ENCODE measurements around the gene PSPH.
"Not testable (repeated sequence)": the region's sequence is repeated elsewhere in the genome, so short reads cannot be mapped to it uniquely, and the experiment has no call there.

PSPH gene

DNA sequence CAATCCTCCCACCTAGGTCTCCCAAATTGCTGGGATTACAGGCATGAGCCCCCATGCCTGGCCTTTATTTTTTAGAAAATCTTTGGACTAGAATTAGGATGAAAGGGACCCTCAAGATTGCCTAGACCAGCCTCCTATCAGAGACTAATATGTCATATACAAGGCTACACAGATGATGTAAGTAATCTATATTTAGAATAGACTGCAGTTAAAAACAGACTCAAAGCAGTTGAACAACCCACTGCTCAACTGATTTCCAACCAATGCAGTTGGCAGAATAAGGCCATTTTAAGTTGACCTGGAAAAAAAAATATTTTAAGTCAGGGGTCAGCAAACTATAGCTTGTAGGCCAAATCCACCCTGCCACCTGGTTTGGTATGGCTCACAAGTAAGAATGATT lies 27.7 kb downstream of the PSPH start:
- TF ChIP-seq, protein P1, sequence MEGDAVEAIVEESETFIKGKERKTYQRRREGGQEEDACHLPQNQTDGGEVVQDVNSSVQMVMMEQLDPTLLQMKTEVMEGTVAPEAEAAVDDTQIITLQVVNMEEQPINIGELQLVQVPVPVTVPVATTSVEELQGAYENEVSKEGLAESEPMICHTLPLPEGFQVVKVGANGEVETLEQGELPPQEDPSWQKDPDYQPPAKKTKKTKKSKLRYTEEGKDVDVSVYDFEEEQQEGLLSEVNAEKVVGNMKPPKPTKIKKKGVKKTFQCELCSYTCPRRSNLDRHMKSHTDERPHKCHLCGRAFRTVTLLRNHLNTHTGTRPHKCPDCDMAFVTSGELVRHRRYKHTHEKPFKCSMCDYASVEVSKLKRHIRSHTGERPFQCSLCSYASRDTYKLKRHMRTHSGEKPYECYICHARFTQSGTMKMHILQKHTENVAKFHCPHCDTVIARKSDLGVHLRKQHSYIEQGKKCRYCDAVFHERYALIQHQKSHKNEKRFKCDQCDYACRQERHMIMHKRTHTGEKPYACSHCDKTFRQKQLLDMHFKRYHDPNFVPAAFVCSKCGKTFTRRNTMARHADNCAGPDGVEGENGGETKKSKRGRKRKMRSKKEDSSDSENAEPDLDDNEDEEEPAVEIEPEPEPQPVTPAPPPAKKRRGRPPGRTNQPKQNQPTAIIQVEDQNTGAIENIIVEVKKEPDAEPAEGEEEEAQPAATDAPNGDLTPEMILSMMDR (IDR thresholded peaks at IDR 0.05; ENCODE audit: extremely low read depth, insufficient read depth, missing control alignments) = no peak
- no peak for DNase-seq (ENCODE audit: low spot score)
- in situ Hi-C loops (cut with MboI; ENCODE audit: low pct_unique_long_range_greater_than_20kb, low sequenced_read_pairs, unreplicated experiment) = no loop called here

- TF ChIP-seq, protein P1 (IDR thresholded peaks at IDR 0.05; ENCODE audit: extremely low read depth, insufficient read depth, missing control alignments) = no peak
- DNase-seq (ENCODE audit: low spot score) = no peak
- in situ Hi-C loops (cut with MboI; ENCODE audit: low pct_unique_long_range_greater_than_20kb, low sequenced_read_pairs, unreplicated experiment) = no loop called here
Measured at GRCh38 chr7:56019501-56019900, 31.7 kb downstream of the PSPH start.

- in situ Hi-C loops (cut with MboI; ENCODE audit: low pct_unique_long_range_greater_than_20kb, low sequenced_read_pairs, unreplicated experiment); DNase-seq (ENCODE audit: low spot score): not testable (repeated sequence)
Measured at GRCh38 chr7:56017015-56017414, 34.2 kb downstream of the PSPH start.

DNA sequence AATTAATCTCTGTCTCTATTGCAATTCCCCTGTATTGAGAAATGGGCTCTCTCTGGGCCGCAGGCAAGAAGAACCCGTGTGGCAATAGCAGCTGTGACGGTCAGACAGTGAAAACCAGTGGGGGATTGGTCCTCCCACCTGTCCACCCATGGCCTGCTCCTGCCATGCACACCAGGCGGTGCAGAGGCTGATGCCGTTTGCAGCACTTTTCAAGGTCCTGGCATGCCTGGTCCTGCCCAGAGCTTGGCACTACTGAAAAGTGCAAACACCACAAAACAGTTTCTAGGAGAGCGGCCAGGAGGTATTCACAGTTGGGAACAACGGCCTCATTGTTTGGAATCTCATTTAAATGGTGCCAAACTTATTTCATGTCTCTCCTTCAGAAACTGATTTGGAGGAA lies 41.5 kb downstream of the PSPH start:
- no peak for DNase-seq (ENCODE audit: low spot score)
- TF ChIP-seq, protein P1 (IDR thresholded peaks at IDR 0.05; ENCODE audit: extremely low read depth, insufficient read depth, missing control alignments) = no peak
- in situ Hi-C loops (cut with MboI; ENCODE audit: low pct_unique_long_range_greater_than_20kb, low sequenced_read_pairs, unreplicated experiment) = loop anchor here (10.0 kb wide), 1 partner anchor 65 kb away; no protein-coding TSS in a partner anchor

DNA sequence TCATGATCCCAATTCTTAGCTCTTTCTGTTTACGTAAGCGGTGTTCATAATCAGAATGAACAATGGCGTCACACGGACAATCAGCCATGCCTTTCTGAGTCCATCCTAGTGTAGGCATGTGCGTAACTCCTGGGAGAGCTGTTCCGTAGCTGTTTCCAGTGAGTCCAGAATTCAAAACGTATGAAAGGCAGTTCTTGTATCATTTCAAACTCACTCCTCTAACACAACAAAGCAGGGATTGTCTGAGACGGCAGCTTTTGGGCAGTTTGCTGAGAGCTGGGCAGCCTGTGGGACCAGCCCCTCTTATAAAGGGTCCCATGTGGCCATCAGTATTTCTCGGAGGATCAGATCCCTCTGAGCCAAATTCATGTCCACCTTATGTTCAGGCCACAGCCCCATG lies 43.4 kb downstream of the PSPH start:
- TF ChIP-seq, protein P1 (IDR thresholded peaks at IDR 0.05; ENCODE audit: extremely low read depth, insufficient read depth, missing control alignments) = no peak
- DNase-seq (ENCODE audit: low spot score) = no peak
- in situ Hi-C loops (cut with MboI; ENCODE audit: low pct_unique_long_range_greater_than_20kb, low sequenced_read_pairs, unreplicated experiment) = loop anchor here (10.0 kb wide), 1 partner anchor 67 kb away; no protein-coding TSS in a partner anchor

DNA sequence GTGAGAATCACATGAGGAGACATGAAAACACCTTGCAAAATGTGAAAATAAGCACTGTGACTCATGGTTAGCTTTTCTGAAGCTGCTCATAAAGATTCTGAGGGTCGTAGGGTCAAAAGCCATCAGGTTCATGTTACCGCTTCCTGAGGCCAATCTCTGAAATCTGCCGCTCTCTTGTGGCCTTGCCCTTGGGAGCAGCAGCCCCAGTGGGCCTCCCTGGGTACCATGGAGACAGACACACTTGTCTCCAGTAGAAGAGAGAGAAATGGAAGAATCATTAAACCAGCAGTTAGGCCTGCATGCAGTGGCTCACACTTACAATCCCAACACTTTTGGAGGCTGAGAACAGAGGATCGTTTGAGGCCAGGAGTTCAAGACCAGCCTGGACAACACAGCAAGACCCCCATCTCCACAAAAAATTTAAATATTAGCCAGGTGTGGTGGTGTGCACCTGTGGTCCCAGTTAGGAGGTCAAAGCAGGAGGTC lies 44.0 kb downstream of the PSPH start:
- in situ Hi-C loops (cut with MboI; ENCODE audit: low pct_unique_long_range_greater_than_20kb, low sequenced_read_pairs, unreplicated experiment) = loop anchor here (10.0 kb wide), 1 partner anchor 68 kb away; no protein-coding TSS in a partner anchor
- TF ChIP-seq, protein P1 (IDR thresholded peaks at IDR 0.05; ENCODE audit: extremely low read depth, insufficient read depth, missing control alignments) = no peak
- no peak for DNase-seq (ENCODE audit: low spot score)

- TF ChIP-seq, protein P1 (IDR thresholded peaks at IDR 0.05; ENCODE audit: extremely low read depth, insufficient read depth, missing control alignments) = no peak
- in situ Hi-C loops (cut with MboI; ENCODE audit: low pct_unique_long_range_greater_than_20kb, low sequenced_read_pairs, unreplicated experiment) = loop anchor here (10.0 kb wide), 1 partner anchor 71 kb away; no protein-coding TSS in a partner anchor
- no peak for DNase-seq (ENCODE audit: low spot score)
Measured at GRCh38 chr7:56003749-56004148, 47.5 kb downstream of the PSPH start.

All from GM13977 (cell line).